Lung (tissue), 12 donors: ENCODE results near the gene RAB3IP. TPM values are rescaled to one million over a fixed set of nuclear protein-coding genes. Genes with fewer than 3 reads are reported as not detected.
A peak's percentile ranks its signal among the peaks of the same experiment; 100 is the strongest.

Experiments used
- ATAC-seq: fragments of 200-7000 bp; cut with Tn5 transposase; one replicate; pipeline ENCODE4 v1.9.1; 2020; ENCODE audit warnings: moderate number of reproducible peaks; ENCODE audit not compliant: insufficient read depth, low FRiP score
- DNase-seq, 3 donors: peaks; one replicate each; pipeline ENCODE4 v3.0.0-alpha.2; 2013 to 2017
- H3K27ac ChIP-seq, 2 donors: one replicate each; pipeline ENCODE4 v1.5.1; 2013; ENCODE audit warnings: mild to moderate bottlenecking in 2 of 2, moderate library complexity in 2 of 2, control low read depth in 1 of 2, inconsistent platforms in 1 of 2, low read depth in 1 of 2, low read length in 1 of 2
- H3K27me3 ChIP-seq, 3 donors: one replicate each; pipeline ENCODE4 v1.5.1; 2013; ENCODE audit warnings: low read length in 2 of 3; ENCODE audit not compliant: control insufficient read depth in 3 of 3, insufficient read depth in 3 of 3
- H3K36me3 ChIP-seq, 4 donors: one replicate each; pipeline ENCODE4 v1.5.1; 2013; ENCODE audit warnings: low read length in 4 of 4, mild to moderate bottlenecking in 1 of 4, moderate library complexity in 1 of 4; ENCODE audit not compliant: control insufficient read depth in 4 of 4, insufficient read depth in 4 of 4
- H3K4me1 ChIP-seq, 5 donors: one replicate each; pipeline ENCODE4 v1.5.1; 2013; ENCODE audit warnings: low read length in 5 of 5, mild to moderate bottlenecking in 2 of 5, moderate library complexity in 1 of 5; ENCODE audit not compliant: control insufficient read depth in 5 of 5, insufficient read depth in 5 of 5
- H3K4me3 ChIP-seq: one replicate; pipeline ENCODE4 v1.5.1; 2013; ENCODE audit warnings: mild to moderate bottlenecking, control low read depth, moderate library complexity
- H3K9ac ChIP-seq, 2 donors: one replicate each; pipeline ENCODE4 v1.5.1; 2013; ENCODE audit warnings: low read length in 2 of 2, control low read depth in 1 of 2; ENCODE audit not compliant: insufficient read depth in 1 of 2
- H3K9me3 ChIP-seq, 4 donors: one replicate each; pipeline ENCODE4 v1.5.1; 2013; ENCODE audit warnings: low read length in 3 of 4, mild to moderate bottlenecking in 1 of 4, moderate library complexity in 1 of 4; ENCODE audit not compliant: control insufficient read depth in 4 of 4, insufficient read depth in 3 of 4
- CTCF ChIP-seq: IDR thresholded peaks from 2 replicates; pipeline ENCODE4 v1.5.1; 2012; ENCODE audit warnings: mild to moderate bottlenecking; ENCODE audit errors: control extremely low read depth, extremely low read depth
- WGBS, 2 donors: extraction: QIAGEN DNeasy Blood & Tissue Kit; methylation state at CpG; one replicate each; pipeline ENCODE4 v1.1.7; 2013; 5-methylcytosine and 5-hydroxymethylcytosine counted together
- polyA plus RNA-seq, 2 donors: library from polyadenylated mRNA; stranded (reverse); fragments of 200-250 nt; gene quantifications; one replicate each; pipeline ENCODE4 v1.2.1, GENCODE V29; 2013
- total RNA-seq, 2 donors: library from RNA; depleted of rRNA in 1 of 2; stranded (reverse); fragments of >200 nt in 1 of 2; gene quantifications; one replicate each; pipeline ENCODE4 v1.2.1, GENCODE V29; 2014 to 2021
- donor health status: control.
- donor health status: control.
- donor health status: Bipolar disorder and iron deficiency.
- donor health status: healthy.
- donor health status: DM: yes; HTN: yes; CAD: no.

RAB3IP gene
- total and polyA plus RNA-seq, 4 donors = 13.2 to 77.0 (median 30.5) TPM

GRCh38 chr12:69739287-69740191, 879 bp downstream of the RAB3IP start:
- Histone ChIP-seq H3K4me3 (peak overlapping the region; percentile 87), H3K27ac (peak overlapping the region; percentile 87 to 94), H3K9me3 (no peaks in the 10 kb centered on the region), H3K4me1 (peaks cover 0 to 9% (median 6%) of the 10 kb centered on the region in 5 donors), H3K9ac (peak overlapping the region; percentile 89 to 93), H3K36me3 (no peaks in the 10 kb centered on the region), H3K27me3 (no peaks in the 10 kb centered on the region)
- 0% methylated on average over 61 to 66 of the region's 66 CpGs for WGBS, 2 donors
- no peak for TF ChIP-seq CTCF
- ATAC-seq (peak; percentile 35), DNase-seq (peak; percentile 81 to 86 (median 83))

GRCh38 chr12:69744109-69744508, 5.4 kb downstream of the RAB3IP start:
- no peak for TF ChIP-seq CTCF
- no peak overlapping the region for H3K9ac ChIP-seq
- H3K4me3 ChIP-seq = no peak overlapping the region
- no peaks in the 10 kb centered on the region for H3K36me3 ChIP-seq
- H3K9me3 ChIP-seq = peaks cover 0 to 1% (median 0%) of the 10 kb centered on the region in 4 donors
- no peak overlapping the region for H3K27ac ChIP-seq
- DNase-seq = no peak
- no peak for ATAC-seq
- peaks cover 1 to 18% (median 7%) of the 10 kb centered on the region in 5 donors for H3K4me1 ChIP-seq
- H3K27me3 ChIP-seq = no peaks in the 10 kb centered on the region
- WGBS, 2 donors = 98% methylated on average over 4 of the region's 4 CpGs

- H3K27me3 ChIP-seq = no peaks in the 10 kb centered on the region
- peaks cover 0 to 5% (median 3%) of the 10 kb centered on the region in 4 donors for H3K36me3 ChIP-seq
- 66 to 79% methylated on average over 1 of the region's 1 CpG for WGBS, 2 donors
- H3K9me3 ChIP-seq = peaks cover 0 to 1% (median 0%) of the 10 kb centered on the region in 4 donors
- no peak overlapping the region for H3K27ac ChIP-seq
- no peak overlapping the region for H3K4me3 ChIP-seq
- ATAC-seq = no peak
- no peak for DNase-seq
- H3K4me1 ChIP-seq = peaks cover 0 to 3% (median 0%) of the 10 kb centered on the region in 5 donors
- TF ChIP-seq CTCF = no peak
- no peak overlapping the region for H3K9ac ChIP-seq
Measured at GRCh38 chr12:69751476-69751875, 12.8 kb downstream of the RAB3IP start.
